Stimulated activated CD8-positive, alpha-beta memory T cell treated with anti-CD3 and anti-CD28 coated beads, Interleukin-2, amount 100 ng/mL, for 48 hours (primary cell): ENCODE results near the gene ERCC2.
"Not testable (repeated sequence)": the region's sequence is repeated elsewhere in the genome, so short reads cannot be mapped to it uniquely, and the experiment has no call there.

Source experiments
- DNase-seq, 2 donors: peaks; one replicate each; pipeline ENCODE4 v3.0.0-alpha.2; 2020; ENCODE audit warnings: low read depth in 2 of 2

Gene ERCC2

GRCh38 chr19:45370410-45371204, at the start of gene ERCC2:
ERCC2 (minus strand) TSS chr19:45370573; CDS start chr19:45370540, 33 bp downstream.
- peak; percentile 98 to 99 for DNase-seq

- DNase-seq: no peak
Measured at GRCh38 chr19:45419895-45420294, 49.5 kb upstream of the ERCC2 start.

GRCh38 chr19:45419396-45419795, 49.0 kb upstream of the ERCC2 start:
- no peak for DNase-seq

- DNase-seq: no peak
Measured at GRCh38 chr19:45418802-45419201, 48.4 kb upstream of the ERCC2 start.

- no peak for DNase-seq
Measured at GRCh38 chr19:45417151-45417550, 46.8 kb upstream of the ERCC2 start.

- DNase-seq: no peak
Measured at GRCh38 chr19:45414468-45414867, 44.1 kb upstream of the ERCC2 start.

- DNase-seq: no peak
Measured at GRCh38 chr19:45413497-45413896, 43.1 kb upstream of the ERCC2 start.

GRCh38 chr19:45410330-45410729, 40.0 kb upstream of the ERCC2 start:
- DNase-seq: not testable (repeated sequence)

GRCh38 chr19:45409557-45409920, 39.2 kb upstream of the ERCC2 start:
- DNase-seq: no peak

GRCh38 chr19:45408830-45409556, 38.6 kb upstream of the ERCC2 start:
- DNase-seq: no peak

GRCh38 chr19:45408121-45408520, 37.7 kb upstream of the ERCC2 start:
- no peak for DNase-seq

- DNase-seq: not testable (repeated sequence)
Measured at GRCh38 chr19:45407585-45407984, 37.2 kb upstream of the ERCC2 start.

- DNase-seq: no peak
Measured at GRCh38 chr19:45407091-45407375, 36.7 kb upstream of the ERCC2 start.

- peak; percentile 71 to 73 for DNase-seq
Measured at GRCh38 chr19:45406226-45407090, 36.1 kb upstream of the ERCC2 start, which contains the start of gene POLR1G. POLR1G (plus strand) TSS chr19:45406644; CDS start chr19:45406697, 53 bp downstream.

GRCh38 chr19:45405435-45406225, 35.3 kb upstream of the ERCC2 start:
- DNase-seq: peak; percentile 71 to 81

GRCh38 chr19:45404557-45405434, 34.4 kb upstream of the ERCC2 start, which contains the start of gene PPP1R13L:
PPP1R13L (minus strand) TSS chr19:45405069; CDS start chr19:45398318, 6,751 bp downstream.
- DNase-seq: peak; percentile 27 to 53

GRCh38 chr19:45403781-45404556, 33.6 kb upstream of the ERCC2 start:
- DNase-seq: peak; percentile 72 to 76

GRCh38 chr19:45403272-45403671, 32.9 kb upstream of the ERCC2 start:
- no peak for DNase-seq

GRCh38 chr19:45402298-45403061, 32.1 kb upstream of the ERCC2 start:
- peak; percentile 25 to 27 for DNase-seq
